Right ventricle myocardium inferior (tissue), 1 donor: ENCODE data around the gene MRPS9. TPM values are rescaled to one million over a fixed set of nuclear protein-coding genes. Genes with fewer than 3 reads are reported as not detected.

ENCODE experiments used
- ATAC-seq: fragments of 200-7000 bp; cut with Tn5 transposase; one replicate; pipeline ENCODE4 v1.9.1; 2020; ENCODE audit warnings: mild to moderate bottlenecking, moderate library complexity
- DNase-seq: peaks from one replicate; pipeline ENCODE4 v3.0.0; 2021; ENCODE audit errors: missing footprints
- intact Hi-C: fragments of 100-400 bp; cut with DNase I; formaldehyde crosslinking; loops from one replicate; pipeline ENCODE4 v1.11.0; 2022
- total RNA-seq: library from RNA; stranded (reverse); fragmentation: NEBNext Ultra II Directional; extraction: Animal tissue kit (Norgen Biotek cat#: 25700); gene quantifications from one replicate; pipeline ENCODE4 v1.2.1, GENCODE V29; 2021
- donor health status: DM: no; HTN: yes; CAD: no; lungs with severe emphysema.

MRPS9 gene
- total RNA-seq, 1 donor from 2014 or later: 70.3 TPM

GRCh38 chr2:105113616-105114291 is 75.9 kb downstream of the MRPS9 start:
- ATAC-seq (no peak), DNase-seq (no peak)
- intact Hi-C loops: loop anchor here (1.0 kb wide), 1 partner anchor 125 kb away; no protein-coding TSS in a partner anchor

DNA sequence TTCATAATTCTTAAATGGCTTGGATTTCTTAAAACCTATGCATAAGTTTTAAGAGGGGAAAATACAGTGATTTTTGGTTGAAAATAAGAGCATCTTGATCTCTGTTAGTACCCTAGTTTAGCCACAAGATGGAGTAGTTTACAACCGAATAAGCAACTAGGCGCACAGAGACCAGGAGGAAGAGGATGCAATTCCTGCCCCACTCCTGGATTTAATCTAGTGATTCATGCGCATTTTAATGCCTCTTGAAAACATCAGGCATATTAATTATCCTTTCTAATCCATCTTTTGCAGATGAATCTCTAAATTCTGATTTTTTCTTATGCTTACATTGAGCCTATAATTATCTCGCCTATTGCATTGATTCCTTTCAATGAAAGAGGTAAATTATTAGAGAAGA is 76.7 kb downstream of the MRPS9 start:
- DNase-seq (no peak), ATAC-seq (no peak)
- intact Hi-C loops: loop anchor here (1.0 kb wide), 1 partner anchor 124 kb away; no protein-coding TSS in a partner anchor

- intact Hi-C loops: no loop called here
- ATAC-seq (no peak), DNase-seq (no peak)
Observed at GRCh38 chr2:105116348-105116747, 78.5 kb downstream of the MRPS9 start.

DNA sequence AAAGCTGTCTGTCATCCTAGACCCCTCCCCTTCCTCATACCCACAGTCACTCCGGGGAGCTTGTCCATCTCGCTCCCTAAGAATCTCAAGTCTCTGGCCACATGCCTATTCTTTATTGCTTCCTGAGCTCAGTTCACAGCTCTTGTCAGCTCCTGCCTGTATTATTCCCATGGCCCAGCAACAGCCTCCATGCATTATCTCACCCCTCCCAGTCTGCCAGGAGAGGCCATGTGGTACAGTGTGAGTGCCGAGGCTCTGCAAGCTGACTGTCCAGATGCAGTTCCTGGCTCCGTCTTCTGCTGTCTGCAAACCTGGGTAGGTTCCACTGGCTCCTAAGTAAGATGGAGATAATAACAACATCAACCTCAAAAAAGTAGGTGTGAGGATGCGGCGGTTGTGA is 79.7 kb downstream of the MRPS9 start:
- no peak for ATAC-seq
- intact Hi-C loops: no loop called here

DNA sequence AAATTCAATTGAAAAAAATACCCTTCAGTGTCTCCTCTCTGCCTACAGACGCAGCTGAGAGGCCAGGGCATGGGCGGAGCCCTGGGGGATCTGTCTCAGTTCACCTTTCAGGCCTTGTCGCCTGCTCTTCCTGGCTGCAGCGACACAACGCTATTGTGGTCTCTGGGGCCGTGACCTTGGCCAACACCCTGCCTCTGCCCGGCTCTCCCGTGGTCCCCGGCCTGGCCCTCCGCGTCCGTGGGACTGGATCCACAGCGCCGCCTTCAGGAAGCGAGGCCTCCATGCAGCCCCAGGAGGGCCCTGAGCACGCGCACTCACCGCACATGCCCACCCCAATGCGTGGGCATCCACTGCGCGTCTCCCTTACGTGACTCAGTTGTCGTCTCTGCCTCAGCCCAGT is 81.1 kb downstream of the MRPS9 start:
- DNase-seq (no peak), ATAC-seq (no peak)
- intact Hi-C loops: no loop called here

More for the DNA sequence above, 79.7 kb downstream of the MRPS9 start:
- no peak for DNase-seq

GRCh38 chr2:105121434-105121833 is 83.6 kb downstream of the MRPS9 start:
- no peak for DNase-seq
- intact Hi-C loops: no loop called here
- no peak for ATAC-seq

DNA sequence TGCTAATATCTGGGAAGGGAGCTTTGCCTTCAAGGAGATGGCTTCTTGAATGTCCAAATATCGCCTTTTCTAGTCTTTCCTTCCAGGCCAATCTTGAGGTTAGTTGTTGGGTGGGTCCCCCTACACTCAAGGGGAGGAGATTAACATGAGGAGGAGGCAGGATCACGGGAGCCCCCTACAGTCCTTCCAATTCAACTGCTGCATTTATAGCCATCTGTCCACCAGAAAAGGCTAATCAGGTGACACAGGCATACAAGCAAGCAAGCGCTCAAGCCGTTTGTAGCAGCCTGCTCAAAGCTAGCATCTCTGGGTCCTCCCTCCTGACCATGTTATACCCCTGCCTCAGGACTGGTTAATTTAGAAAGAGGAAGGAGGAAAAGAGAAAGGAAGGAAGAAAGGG is 87.6 kb downstream of the MRPS9 start:
- no peak for ATAC-seq
- intact Hi-C loops: no loop called here
- DNase-seq: no peak

- ATAC-seq (no peak), DNase-seq (no peak)
- intact Hi-C loops: no loop called here
Observed at GRCh38 chr2:105125920-105126319, 88.1 kb downstream of the MRPS9 start.

DNA sequence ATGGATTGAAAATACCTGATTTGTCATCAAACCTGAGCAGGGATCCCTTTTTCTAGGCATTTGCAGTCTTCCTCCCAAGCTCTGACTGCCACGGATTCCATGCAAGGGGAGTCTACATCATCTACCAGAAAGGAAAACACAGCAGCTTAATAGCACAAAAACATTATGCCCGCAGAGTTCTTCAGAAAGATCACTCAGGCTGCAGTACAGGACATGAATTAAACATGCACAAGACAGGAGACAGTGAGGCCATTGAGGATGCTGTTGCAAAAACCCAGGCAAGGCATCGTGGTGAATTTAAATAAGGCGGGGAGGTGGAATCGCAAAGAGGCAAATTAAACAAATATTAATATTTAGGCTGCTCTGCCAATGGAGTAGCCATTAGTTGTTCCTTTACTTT is 88.5 kb downstream of the MRPS9 start:
- DNase-seq (no peak), ATAC-seq (no peak)
- intact Hi-C loops: no loop called here

GRCh38 chr2:105127289-105127915 is 89.5 kb downstream of the MRPS9 start:
- intact Hi-C loops: no loop called here

GRCh38 chr2:105129722-105130232 is 91.9 kb downstream of the MRPS9 start:
- DNase-seq: no peak
- intact Hi-C loops: no loop called here
- ATAC-seq: no peak

More at GRCh38 chr2:105127289-105127915, 89.5 kb downstream of the MRPS9 start:
- no peak for DNase-seq
- ATAC-seq: no peak

GRCh38 chr2:105130546-105130945 is 92.7 kb downstream of the MRPS9 start:
- intact Hi-C loops: no loop called here
- DNase-seq: no peak
- no peak for ATAC-seq

DNA sequence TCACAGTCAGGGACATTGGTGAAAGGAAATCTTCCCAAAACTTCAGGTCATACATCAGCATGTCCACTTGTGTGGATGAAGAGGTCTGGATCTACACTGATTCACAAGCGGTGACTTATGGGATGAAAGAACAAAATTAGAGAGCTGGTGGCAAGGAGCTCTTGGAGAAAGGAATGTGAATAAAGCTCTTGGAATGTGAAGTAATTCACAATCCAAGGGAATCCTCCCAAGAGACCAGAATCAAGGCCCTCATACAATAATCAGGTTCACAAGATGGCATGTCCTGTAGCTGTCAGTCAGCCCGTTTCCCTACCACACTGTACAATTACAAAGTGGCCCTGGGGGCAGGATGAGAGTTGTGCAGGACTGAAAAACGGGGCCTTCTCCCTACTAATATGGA is 96.2 kb downstream of the MRPS9 start:
- ATAC-seq: no peak
- DNase-seq: no peak
- intact Hi-C loops: no loop called here

GRCh38 chr2:105135436-105135835 is 97.6 kb downstream of the MRPS9 start:
- intact Hi-C loops: no loop called here
- DNase-seq: no peak
- ATAC-seq: no peak

GRCh38 chr2:105136394-105136793 is 98.5 kb downstream of the MRPS9 start:
- intact Hi-C loops: no loop called here
- DNase-seq: no peak
- no peak for ATAC-seq

GRCh38 chr2:105138643-105139042 is 100.8 kb downstream of the MRPS9 start:
- intact Hi-C loops: no loop called here
- ATAC-seq (no peak), DNase-seq (no peak)

GRCh38 chr2:105139556-105140239 is 101.8 kb downstream of the MRPS9 start:
- intact Hi-C loops: no loop called here
- DNase-seq (no peak), ATAC-seq (no peak)

DNA sequence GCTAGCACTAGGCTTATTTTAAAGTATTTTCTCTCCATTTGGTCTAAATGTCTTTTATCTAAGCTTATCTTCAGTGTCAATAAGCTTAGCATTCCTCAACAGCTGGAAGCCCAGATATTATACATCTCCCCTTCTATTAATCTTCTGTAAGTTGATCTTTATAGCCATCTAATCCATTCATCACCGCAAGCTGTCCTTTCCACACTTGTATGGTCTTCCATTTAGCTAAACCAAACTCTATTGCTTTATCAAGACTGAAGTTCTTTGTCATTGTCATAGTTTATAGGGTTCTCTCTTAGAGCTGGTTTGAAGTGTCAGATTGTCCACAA is 102.3 kb downstream of the MRPS9 start:
- intact Hi-C loops: no loop called here
- ATAC-seq (no peak), DNase-seq (no peak)

DNA sequence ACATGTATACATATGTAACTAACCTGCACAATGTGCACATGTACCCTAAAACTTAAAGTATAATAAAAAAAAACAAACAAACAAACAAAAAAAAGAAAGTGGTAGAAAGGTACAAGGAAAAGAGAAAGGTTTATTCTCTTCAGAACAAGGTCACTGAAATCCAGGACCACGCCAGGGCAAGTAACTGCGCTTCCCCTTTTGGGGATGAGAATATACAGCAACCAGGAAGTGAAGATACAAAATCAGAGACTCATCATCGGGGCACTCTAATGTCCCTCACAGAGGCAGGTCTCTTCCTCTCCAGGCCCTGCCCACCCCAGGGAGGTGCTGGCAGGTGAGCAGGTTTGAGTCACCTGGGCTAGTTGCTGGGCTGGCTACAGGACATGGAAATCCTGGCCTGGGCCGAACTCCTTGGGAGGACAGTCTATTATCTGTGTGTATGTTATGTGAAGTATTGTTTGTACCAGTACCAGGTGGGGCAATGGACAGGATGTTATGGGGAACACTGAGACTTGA is 103.3 kb downstream of the MRPS9 start:
- ATAC-seq: no peak
- intact Hi-C loops: no loop called here

GRCh38 chr2:105142239-105142638 is 104.4 kb downstream of the MRPS9 start:
- no peak for ATAC-seq
- intact Hi-C loops: no loop called here

More for the DNA sequence above, 103.3 kb downstream of the MRPS9 start:
- no peak for DNase-seq

More at GRCh38 chr2:105142239-105142638, 104.4 kb downstream of the MRPS9 start:
- DNase-seq: no peak
